Esophagus squamous epithelium (tissue), 5 donors: ENCODE measurements around the gene RASGRF2. TPM values are rescaled to one million over a fixed set of nuclear protein-coding genes. Genes with fewer than 3 reads are reported as not detected.

Experiments
- DNase-seq: peaks from one replicate; lab custom pipeline; 2025; lab: John Stamatoyannopoulos, UW
- H3K27ac ChIP-seq, 4 donors: fragments of 200-600 bp; sonication (generic); one replicate each; pipeline ENCODE4 v1.5.1; 2016 to 2019; ENCODE audit warnings: mild to moderate bottlenecking in 1 of 4
- H3K27me3 ChIP-seq, 4 donors: fragments of 200-600 bp; sonication (generic); 1 replicate in 3 of 4; 2 replicates in 1 of 4; pipeline versions ENCODE4 v1.5.1 to v1.6.0; 2017 to 2021; ENCODE audit warnings: antibody characterized with exemption in 1 of 4
- H3K36me3 ChIP-seq, 3 donors: fragments of 200-600 bp; sonication (generic); one replicate each; pipeline ENCODE4 v1.5.1; 2016 to 2019
- H3K4me1 ChIP-seq, 3 donors: fragments of 200-600 bp; sonication (generic); one replicate each; pipeline ENCODE4 v1.5.1; 2017 to 2019
- H3K4me3 ChIP-seq, 4 donors: fragments of 200-600 bp; sonication (generic); 1 replicate in 3 of 4; 2 replicates in 1 of 4; pipeline ENCODE4 v1.5.1; 2016 to 2019; ENCODE audit warnings: mild to moderate bottlenecking in 2 of 4, moderate library complexity in 1 of 4
- H3K9me3 ChIP-seq, 3 donors: fragments of 200-600 bp; sonication (generic); one replicate each; pipeline ENCODE4 v1.5.1; 2016 to 2019
- POLR2A ChIP-seq, 4 donors: fragments of 450-650 bp; IDR thresholded peaks; one replicate each; pipeline ENCODE4 v1.6.1; 2017; ENCODE audit warnings: antibody characterized with exemption in 4 of 4, mild to moderate bottlenecking in 4 of 4, moderate library complexity in 3 of 4
- WGBS, 2 donors: methylation state at CpG; one replicate each; pipeline ENCODE4 v1.1.5; 2018; 5-methylcytosine and 5-hydroxymethylcytosine counted together
- intact Hi-C: fragments of 100-400 bp; cut with DNase I; formaldehyde crosslinking; loops from one replicate; pipeline ENCODE4 v1.15.0; 2022
- total RNA-seq, 4 donors: library from RNA; depleted of rRNA; stranded (reverse); fragments of >200 nt; gene quantifications; one replicate each; pipeline ENCODE4 v1.1.0, GENCODE V29; 2016
- TF ChIP-seq, protein P1 (sequence below), 6 experiments: fragments of 450-650 bp in 4 of 6; fragments of 200-600 bp in 2 of 6; sonication (generic) in 2 of 6; IDR thresholded peaks; one replicate each; pipeline ENCODE4 v1.5.1; 2016 to 2019; ENCODE audit warnings: antibody characterized with exemption in 6 of 6, mild to moderate bottlenecking in 4 of 6, moderate library complexity in 4 of 6
- donor health status: DM: yes; HTN: yes; CAD: no.

RASGRF2 gene
- total RNA-seq, 4 donors from 2014 or later: 0.49 to 3.2 (median 0.62) TPM

DNA sequence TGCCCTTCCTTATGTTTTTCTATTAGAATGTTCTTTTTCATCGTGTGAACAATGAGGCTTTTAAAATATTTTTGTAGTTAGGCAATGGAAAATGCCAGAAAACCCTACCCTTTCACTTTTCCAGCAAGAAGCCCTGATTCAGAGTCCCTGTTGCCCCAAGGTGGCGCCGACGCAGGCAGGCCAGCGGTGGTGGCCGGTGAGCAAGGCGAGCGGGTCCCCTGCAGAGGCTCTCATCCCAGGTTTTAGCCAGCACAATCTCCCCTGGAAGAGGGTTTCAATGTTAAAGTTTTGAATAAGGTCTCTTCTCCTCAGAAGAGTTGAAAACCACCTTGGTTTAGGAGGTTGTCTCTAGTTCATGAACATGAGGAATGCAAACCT lies 232.2 kb downstream of the RASGRF2 start:
- Histone ChIP-seq H3K9me3 (no peaks in the 10 kb centered on the region), H3K4me1 (peaks cover 0 to 11% (median 0%) of the 10 kb centered on the region in 3 donors), H3K27me3 (no peaks in the 10 kb centered on the region), H3K4me3 (no peak overlapping the region), H3K36me3 (no peaks in the 10 kb centered on the region), H3K27ac (no peak overlapping the region)
- intact Hi-C loops: loop anchor here (10.0 kb wide), 1 partner anchor 102 kb away; no protein-coding TSS in a partner anchor
- DNase-seq: no peak
- no peak for TF ChIP-seq POLR2A (IDR thresholded peaks at IDR 0.05)
- TF ChIP-seq, protein P1, sequence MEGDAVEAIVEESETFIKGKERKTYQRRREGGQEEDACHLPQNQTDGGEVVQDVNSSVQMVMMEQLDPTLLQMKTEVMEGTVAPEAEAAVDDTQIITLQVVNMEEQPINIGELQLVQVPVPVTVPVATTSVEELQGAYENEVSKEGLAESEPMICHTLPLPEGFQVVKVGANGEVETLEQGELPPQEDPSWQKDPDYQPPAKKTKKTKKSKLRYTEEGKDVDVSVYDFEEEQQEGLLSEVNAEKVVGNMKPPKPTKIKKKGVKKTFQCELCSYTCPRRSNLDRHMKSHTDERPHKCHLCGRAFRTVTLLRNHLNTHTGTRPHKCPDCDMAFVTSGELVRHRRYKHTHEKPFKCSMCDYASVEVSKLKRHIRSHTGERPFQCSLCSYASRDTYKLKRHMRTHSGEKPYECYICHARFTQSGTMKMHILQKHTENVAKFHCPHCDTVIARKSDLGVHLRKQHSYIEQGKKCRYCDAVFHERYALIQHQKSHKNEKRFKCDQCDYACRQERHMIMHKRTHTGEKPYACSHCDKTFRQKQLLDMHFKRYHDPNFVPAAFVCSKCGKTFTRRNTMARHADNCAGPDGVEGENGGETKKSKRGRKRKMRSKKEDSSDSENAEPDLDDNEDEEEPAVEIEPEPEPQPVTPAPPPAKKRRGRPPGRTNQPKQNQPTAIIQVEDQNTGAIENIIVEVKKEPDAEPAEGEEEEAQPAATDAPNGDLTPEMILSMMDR (IDR thresholded peaks at IDR 0.05): no peak
- WGBS, 2 donors: 72 to 87% methylated on average over 8 of the region's 8 CpGs

DNA sequence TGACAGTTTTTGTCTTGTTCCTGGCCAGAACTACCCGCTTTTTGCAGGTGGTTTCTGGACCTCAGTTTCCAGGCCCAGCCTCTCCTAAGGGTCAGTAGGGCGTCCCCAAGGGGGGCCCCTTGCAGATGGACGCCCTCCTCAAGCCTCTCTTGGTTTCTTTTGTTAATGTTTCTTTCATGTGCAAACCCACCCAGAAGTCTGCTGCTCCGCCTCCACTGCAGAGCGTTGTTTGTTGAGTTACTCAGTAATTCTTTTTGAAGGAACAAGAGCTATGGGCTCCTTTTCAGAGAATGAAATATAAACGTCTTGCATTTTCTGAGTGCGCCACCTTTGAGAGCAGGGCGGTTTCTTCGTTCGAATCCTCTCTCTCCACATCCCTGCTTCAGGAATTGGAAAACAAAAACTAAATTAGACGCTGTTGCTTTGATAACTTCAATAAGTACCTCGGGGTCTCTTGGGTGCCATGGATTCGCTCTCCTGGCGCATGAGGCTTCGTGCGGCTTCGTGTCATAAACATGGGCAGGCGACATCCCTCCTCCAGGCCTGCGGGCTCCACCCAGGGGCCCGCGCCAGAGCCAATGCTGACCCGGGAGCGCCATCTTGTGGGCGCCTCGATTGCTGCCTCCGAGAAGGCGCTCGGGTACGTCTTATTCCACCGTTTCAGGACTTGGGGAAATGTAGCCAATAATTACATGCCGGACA lies 234.6 kb downstream of the RASGRF2 start:
- Histone ChIP-seq H3K4me3 (peak overlapping the region in 1 of 4 donors; percentile 10), H3K4me1 (peaks cover 0 to 11% (median 0%) of the 10 kb centered on the region in 3 donors), H3K27me3 (no peaks in the 10 kb centered on the region), H3K9me3 (no peaks in the 10 kb centered on the region), H3K27ac (no peak overlapping the region), H3K36me3 (no peaks in the 10 kb centered on the region)
- intact Hi-C loops: loop anchor here (10.0 kb wide), 1 partner anchor 100 kb away; no protein-coding TSS in a partner anchor
- DNase-seq: peak; percentile 4
- WGBS, 2 donors: 17 to 39% methylated on average over 19 to 31 of the region's 31 CpGs
- no peak for TF ChIP-seq POLR2A (IDR thresholded peaks at IDR 0.05)
- TF ChIP-seq, protein P1 (IDR thresholded peaks at IDR 0.05): peak; percentile 57 to 86 (median 73)

DNA sequence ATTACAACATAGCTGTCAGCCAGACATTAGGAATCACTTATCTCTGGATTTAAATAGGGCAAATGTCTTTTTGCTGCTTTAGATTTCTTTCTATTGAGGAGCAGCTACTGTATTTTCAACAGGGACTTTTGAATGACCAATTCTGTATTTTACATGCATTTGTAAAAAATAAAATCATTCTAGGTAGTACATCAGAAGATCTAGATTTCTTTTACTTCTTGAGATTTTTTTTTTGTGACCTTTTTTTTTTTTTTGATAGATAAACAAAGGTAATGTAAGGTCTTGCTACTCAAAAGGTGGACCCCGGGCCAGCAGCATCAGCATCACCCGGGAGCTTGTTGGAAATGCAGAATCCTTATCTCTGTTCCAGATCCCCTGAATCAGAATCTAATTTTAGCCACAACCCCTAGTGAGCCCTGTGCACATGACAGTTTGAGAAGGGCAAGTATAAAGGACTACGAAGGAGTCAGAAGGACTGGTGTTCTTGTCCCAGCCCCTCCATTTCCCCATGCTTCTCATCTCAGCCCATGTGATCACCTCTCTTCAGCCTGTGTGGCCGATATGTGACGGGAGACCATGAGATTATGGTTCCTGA lies 235.3 kb downstream of the RASGRF2 start:
- peaks cover 0 to 11% (median 0%) of the 10 kb centered on the region in 3 donors for H3K4me1 ChIP-seq
- peak overlapping the region in 1 of 4 donors; percentile 10 for H3K4me3 ChIP-seq
- no peak for TF ChIP-seq POLR2A (IDR thresholded peaks at IDR 0.05)
- TF ChIP-seq, protein P1 (IDR thresholded peaks at IDR 0.05): no peak
- DNase-seq: no peak
- H3K27me3 ChIP-seq: no peaks in the 10 kb centered on the region
- no peaks in the 10 kb centered on the region for H3K36me3 ChIP-seq
- no peaks in the 10 kb centered on the region for H3K9me3 ChIP-seq
- no peak overlapping the region for H3K27ac ChIP-seq
- 71 to 81% methylated on average over 5 of the region's 5 CpGs for WGBS, 2 donors
- intact Hi-C loops: loop anchor here (10.0 kb wide), 1 partner anchor 99 kb away; no protein-coding TSS in a partner anchor

DNA sequence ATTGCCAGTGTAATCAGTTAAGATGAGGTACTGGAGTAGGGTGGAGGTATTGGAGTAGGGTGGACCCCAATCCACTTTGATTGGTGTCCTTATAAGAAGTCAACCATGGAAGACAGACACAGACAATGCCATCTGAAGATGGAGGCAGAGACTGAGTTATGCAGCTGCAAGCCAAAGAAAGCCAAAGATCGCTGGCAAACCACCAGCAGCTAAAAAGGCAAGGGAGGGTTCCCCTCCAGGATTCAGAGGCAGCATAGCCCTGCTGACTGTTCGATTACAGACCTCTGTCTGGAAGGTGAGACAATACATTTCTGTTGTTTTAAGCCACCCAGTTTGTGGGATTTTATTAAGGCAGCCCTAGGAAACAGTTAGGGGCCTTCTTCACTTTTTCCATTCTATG lies 242.5 kb downstream of the RASGRF2 start:
- intact Hi-C loops: no loop called here
- Histone ChIP-seq H3K4me1 (no peaks in the 10 kb centered on the region), H3K27me3 (no peaks in the 10 kb centered on the region), H3K27ac (no peak overlapping the region), H3K36me3 (no peaks in the 10 kb centered on the region), H3K4me3 (no peak overlapping the region), H3K9me3 (no peaks in the 10 kb centered on the region)
- DNase-seq: no peak
- TF ChIP-seq, protein P1 (IDR thresholded peaks at IDR 0.05): no peak
- TF ChIP-seq POLR2A (IDR thresholded peaks at IDR 0.05): no peak
- 36 to 38% methylated on average over 2 of the region's 2 CpGs for whole genome bisulfite sequencing, 2 donors

DNA sequence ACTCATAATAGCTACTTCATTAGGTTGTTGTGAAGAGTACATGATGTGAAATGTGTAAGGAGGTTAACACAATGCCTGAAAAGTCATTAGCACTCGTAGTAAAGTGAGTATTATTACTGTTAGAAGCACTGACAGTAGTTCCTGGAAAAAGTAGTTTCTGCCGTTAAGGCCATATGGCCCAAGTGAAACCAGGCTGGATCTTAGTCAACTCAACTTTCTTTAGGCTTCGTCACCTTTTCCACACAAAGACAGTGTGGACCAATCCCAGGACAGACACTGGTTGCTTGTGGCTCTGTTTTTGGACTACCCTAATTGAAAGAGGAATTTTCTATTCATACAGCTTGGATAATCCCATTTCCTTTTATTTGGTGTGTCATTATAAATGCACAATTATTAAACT lies 243.6 kb downstream of the RASGRF2 start:
- TF ChIP-seq POLR2A (IDR thresholded peaks at IDR 0.05): no peak
- TF ChIP-seq, protein P1 (IDR thresholded peaks at IDR 0.05): no peak
- intact Hi-C loops: no loop called here
- H3K36me3 ChIP-seq: no peaks in the 10 kb centered on the region
- no peaks in the 10 kb centered on the region for H3K27me3 ChIP-seq
- 85% methylated on average over 3 of the region's 3 CpGs for WGBS, 2 donors
- no peak overlapping the region for H3K4me3 ChIP-seq
- no peak for DNase-seq
- H3K9me3 ChIP-seq: no peaks in the 10 kb centered on the region
- no peaks in the 10 kb centered on the region for H3K4me1 ChIP-seq
- H3K27ac ChIP-seq: no peak overlapping the region
